Measurements from ENCODE around the gene C2orf76. TPM values are rescaled to one million over a fixed set of nuclear protein-coding genes. Genes with fewer than 3 reads are reported as not detected.
A peak's percentile ranks its signal among the peaks of the same experiment; 100 is the strongest.

C2orf76 gene
- total and polyA plus RNA-seq, 2 experiments from 2014 or later, result 5.8 to 21.6 TPM

DNA sequence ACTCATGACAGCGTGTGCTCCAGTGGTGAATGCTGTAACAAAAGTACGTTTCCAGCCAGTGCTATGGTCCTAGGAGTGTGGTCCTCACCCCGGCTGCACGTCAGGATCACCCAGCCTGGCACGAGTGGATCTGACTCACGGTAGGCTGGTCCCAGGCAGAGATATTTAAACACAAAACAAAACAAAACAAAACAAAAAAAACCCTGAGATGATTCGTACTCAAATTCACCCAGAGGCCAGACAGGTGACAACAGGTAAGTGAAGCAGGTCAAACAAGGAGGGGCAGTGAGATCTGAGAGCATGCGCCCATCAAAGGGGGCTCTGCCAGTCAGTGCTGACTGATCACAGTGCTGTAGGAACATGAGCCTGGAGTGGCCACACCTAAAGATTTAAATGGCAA is 43.2 kb downstream of the C2orf76 start:
- Mint-ChIP-seq H3K36me3 (ENCODE audit: low read depth) (no peaks in the 10 kb centered on the region), H3K4me3 (no peak overlapping the region), H3K4me1 (no peaks in the 10 kb centered on the region; the same call in 2 of the 3 replicates), H3K9me3 (no peaks in the 10 kb centered on the region), H3K27me3 (ENCODE audit: insufficient read depth, low read depth, poor library complexity) (peaks cover 3% of the 10 kb centered on the region), H3K27ac (no peak overlapping the region)
- no peak for TF ChIP-seq EZH2 (IDR thresholded peaks at IDR 0.05; ENCODE audit: low read depth, unreplicated experiment)
- no peak for TF ChIP-seq STAT1 (IDR thresholded peaks at IDR 0.05; ENCODE audit: unreplicated experiment)
- no peak for TF ChIP-seq JUNB (IDR thresholded peaks at IDR 0.05; ENCODE audit: unreplicated experiment)
- TF ChIP-seq POLR2AphosphoS5 (IDR thresholded peaks at IDR 0.05; ENCODE audit: low read depth), result no peak
- no peak for TF ChIP-seq CREB1 (CRISPR knock-in tag; IDR thresholded peaks at IDR 0.05; ENCODE audit: low read depth)
- TF ChIP-seq, protein P1, sequence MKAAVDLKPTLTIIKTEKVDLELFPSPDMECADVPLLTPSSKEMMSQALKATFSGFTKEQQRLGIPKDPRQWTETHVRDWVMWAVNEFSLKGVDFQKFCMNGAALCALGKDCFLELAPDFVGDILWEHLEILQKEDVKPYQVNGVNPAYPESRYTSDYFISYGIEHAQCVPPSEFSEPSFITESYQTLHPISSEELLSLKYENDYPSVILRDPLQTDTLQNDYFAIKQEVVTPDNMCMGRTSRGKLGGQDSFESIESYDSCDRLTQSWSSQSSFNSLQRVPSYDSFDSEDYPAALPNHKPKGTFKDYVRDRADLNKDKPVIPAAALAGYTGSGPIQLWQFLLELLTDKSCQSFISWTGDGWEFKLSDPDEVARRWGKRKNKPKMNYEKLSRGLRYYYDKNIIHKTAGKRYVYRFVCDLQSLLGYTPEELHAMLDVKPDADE (IDR thresholded peaks at IDR 0.05), result no peak
- TF ChIP-seq ZNF331 (CRISPR knock-in tag; IDR thresholded peaks at IDR 0.05; ENCODE audit: low read depth), result no peak
- TF ChIP-seq EZH2phosphoT487 (IDR thresholded peaks at IDR 0.05; ENCODE audit: unreplicated experiment), result no peak
- TF ChIP-seq, protein P2, sequence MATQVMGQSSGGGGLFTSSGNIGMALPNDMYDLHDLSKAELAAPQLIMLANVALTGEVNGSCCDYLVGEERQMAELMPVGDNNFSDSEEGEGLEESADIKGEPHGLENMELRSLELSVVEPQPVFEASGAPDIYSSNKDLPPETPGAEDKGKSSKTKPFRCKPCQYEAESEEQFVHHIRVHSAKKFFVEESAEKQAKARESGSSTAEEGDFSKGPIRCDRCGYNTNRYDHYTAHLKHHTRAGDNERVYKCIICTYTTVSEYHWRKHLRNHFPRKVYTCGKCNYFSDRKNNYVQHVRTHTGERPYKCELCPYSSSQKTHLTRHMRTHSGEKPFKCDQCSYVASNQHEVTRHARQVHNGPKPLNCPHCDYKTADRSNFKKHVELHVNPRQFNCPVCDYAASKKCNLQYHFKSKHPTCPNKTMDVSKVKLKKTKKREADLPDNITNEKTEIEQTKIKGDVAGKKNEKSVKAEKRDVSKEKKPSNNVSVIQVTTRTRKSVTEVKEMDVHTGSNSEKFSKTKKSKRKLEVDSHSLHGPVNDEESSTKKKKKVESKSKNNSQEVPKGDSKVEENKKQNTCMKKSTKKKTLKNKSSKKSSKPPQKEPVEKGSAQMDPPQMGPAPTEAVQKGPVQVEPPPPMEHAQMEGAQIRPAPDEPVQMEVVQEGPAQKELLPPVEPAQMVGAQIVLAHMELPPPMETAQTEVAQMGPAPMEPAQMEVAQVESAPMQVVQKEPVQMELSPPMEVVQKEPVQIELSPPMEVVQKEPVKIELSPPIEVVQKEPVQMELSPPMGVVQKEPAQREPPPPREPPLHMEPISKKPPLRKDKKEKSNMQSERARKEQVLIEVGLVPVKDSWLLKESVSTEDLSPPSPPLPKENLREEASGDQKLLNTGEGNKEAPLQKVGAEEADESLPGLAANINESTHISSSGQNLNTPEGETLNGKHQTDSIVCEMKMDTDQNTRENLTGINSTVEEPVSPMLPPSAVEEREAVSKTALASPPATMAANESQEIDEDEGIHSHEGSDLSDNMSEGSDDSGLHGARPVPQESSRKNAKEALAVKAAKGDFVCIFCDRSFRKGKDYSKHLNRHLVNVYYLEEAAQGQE (IDR thresholded peaks at IDR 0.05; ENCODE audit: unreplicated experiment), result no peak
- no peak for TF ChIP-seq NANOG (IDR thresholded peaks at IDR 0.05; ENCODE audit: borderline replicate concordance)
- TF ChIP-seq ZNF114 (CRISPR knock-in tag; IDR thresholded peaks at IDR 0.05), result no peak
- TF ChIP-seq, protein P3, sequence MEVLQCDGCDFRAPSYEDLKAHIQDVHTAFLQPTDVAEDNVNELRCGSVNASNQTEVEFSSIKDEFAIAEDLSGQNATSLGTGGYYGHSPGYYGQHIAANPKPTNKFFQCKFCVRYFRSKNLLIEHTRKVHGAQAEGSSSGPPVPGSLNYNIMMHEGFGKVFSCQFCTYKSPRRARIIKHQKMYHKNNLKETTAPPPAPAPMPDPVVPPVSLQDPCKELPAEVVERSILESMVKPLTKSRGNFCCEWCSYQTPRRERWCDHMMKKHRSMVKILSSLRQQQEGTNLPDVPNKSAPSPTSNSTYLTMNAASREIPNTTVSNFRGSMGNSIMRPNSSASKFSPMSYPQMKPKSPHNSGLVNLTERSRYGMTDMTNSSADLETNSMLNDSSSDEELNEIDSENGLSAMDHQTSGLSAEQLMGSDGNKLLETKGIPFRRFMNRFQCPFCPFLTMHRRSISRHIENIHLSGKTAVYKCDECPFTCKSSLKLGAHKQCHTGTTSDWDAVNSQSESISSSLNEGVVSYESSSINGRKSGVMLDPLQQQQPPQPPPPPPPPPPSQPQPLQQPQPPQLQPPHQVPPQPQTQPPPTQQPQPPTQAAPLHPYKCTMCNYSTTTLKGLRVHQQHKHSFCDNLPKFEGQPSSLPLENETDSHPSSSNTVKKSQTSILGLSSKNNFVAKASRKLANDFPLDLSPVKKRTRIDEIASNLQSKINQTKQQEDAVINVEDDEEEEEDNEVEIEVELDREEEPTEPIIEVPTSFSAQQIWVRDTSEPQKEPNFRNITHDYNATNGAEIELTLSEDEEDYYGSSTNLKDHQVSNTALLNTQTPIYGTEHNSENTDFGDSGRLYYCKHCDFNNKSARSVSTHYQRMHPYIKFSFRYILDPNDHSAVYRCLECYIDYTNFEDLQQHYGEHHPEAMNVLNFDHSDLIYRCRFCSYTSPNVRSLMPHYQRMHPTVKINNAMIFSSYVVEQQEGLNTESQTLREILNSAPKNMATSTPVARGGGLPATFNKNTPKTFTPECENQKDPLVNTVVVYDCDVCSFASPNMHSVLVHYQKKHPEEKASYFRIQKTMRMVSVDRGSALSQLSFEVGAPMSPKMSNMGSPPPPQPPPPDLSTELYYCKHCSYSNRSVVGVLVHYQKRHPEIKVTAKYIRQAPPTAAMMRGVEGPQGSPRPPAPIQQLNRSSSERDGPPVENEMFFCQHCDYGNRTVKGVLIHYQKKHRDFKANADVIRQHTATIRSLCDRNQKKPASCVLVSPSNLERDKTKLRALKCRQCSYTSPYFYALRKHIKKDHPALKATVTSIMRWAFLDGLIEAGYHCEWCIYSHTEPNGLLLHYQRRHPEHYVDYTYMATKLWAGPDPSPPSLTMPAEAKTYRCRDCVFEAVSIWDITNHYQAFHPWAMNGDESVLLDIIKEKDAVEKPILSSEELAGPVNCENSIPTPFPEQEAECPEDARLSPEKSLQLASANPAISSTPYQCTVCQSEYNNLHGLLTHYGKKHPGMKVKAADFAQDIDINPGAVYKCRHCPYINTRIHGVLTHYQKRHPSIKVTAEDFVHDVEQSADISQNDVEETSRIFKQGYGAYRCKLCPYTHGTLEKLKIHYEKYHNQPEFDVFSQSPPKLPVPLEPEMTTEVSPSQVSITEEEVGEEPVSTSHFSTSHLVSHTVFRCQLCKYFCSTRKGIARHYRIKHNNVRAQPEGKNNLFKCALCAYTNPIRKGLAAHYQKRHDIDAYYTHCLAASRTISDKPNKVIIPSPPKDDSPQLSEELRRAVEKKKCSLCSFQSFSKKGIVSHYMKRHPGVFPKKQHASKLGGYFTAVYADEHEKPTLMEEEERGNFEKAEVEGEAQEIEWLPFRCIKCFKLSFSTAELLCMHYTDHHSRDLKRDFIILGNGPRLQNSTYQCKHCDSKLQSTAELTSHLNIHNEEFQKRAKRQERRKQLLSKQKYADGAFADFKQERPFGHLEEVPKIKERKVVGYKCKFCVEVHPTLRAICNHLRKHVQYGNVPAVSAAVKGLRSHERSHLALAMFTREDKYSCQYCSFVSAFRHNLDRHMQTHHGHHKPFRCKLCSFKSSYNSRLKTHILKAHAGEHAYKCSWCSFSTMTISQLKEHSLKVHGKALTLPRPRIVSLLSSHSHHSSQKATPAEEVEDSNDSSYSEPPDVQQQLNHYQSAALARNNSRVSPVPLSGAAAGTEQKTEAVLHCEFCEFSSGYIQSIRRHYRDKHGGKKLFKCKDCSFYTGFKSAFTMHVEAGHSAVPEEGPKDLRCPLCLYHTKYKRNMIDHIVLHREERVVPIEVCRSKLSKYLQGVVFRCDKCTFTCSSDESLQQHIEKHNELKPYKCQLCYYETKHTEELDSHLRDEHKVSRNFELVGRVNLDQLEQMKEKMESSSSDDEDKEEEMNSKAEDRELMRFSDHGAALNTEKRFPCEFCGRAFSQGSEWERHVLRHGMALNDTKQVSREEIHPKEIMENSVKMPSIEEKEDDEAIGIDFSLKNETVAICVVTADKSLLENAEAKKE (CRISPR knock-in tag; IDR thresholded peaks at IDR 0.05), result no peak
- TF ChIP-seq, protein P4, sequence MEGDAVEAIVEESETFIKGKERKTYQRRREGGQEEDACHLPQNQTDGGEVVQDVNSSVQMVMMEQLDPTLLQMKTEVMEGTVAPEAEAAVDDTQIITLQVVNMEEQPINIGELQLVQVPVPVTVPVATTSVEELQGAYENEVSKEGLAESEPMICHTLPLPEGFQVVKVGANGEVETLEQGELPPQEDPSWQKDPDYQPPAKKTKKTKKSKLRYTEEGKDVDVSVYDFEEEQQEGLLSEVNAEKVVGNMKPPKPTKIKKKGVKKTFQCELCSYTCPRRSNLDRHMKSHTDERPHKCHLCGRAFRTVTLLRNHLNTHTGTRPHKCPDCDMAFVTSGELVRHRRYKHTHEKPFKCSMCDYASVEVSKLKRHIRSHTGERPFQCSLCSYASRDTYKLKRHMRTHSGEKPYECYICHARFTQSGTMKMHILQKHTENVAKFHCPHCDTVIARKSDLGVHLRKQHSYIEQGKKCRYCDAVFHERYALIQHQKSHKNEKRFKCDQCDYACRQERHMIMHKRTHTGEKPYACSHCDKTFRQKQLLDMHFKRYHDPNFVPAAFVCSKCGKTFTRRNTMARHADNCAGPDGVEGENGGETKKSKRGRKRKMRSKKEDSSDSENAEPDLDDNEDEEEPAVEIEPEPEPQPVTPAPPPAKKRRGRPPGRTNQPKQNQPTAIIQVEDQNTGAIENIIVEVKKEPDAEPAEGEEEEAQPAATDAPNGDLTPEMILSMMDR (conservative IDR thresholded peaks at IDR 0.05; ENCODE audit: low read depth in 2 of 2), result no peak
- H3K9me2 ChIP-seq (ENCODE audit: insufficient read depth), result no peaks in the 10 kb centered on the region
- H3K27me3 ChIP-seq (ENCODE audit: insufficient read depth), result no peaks in the 10 kb centered on the region
- no peaks in the 10 kb centered on the region for H3K79me2 ChIP-seq (replicated peaks; ENCODE audit: insufficient read depth)
- DNase-seq (ENCODE audit: low spot score) (no peak), ATAC-seq (peak; percentile 53)
- H2AFZ ChIP-seq, result no peak overlapping the region
- H3K27ac ChIP-seq (ENCODE audit: low read depth), result no peak overlapping the region
- H4K20me1 ChIP-seq (replicated peaks; ENCODE audit: insufficient read depth), result no peaks in the 10 kb centered on the region
- no peaks in the 10 kb centered on the region for H3F3A ChIP-seq (replicated peaks; ENCODE audit: low read depth)
- H3K36me3 ChIP-seq (ENCODE audit: insufficient read depth), result no peaks in the 10 kb centered on the region
- no peak overlapping the region for H3K4me2 ChIP-seq
- no peaks in the 10 kb centered on the region for H3K4me1 ChIP-seq (ENCODE audit: insufficient read depth)
- H3K4me3 ChIP-seq, result no peak overlapping the region

Measured in GM23338 (cell line).